SU-DHL-6 (cell line): ENCODE results near the gene C1orf35.

Experiments used
- H2AFZ ChIP-seq: fragments of 200-600 bp; sonication (generic); 2 replicates; pipeline ENCODE4 v1.6.1; 2014; ENCODE audit warnings: low read depth, mild to moderate bottlenecking, moderate library complexity, mixed read lengths, antibody characterized with exemption, low read length; ENCODE audit not compliant: severe bottlenecking
- H3F3A ChIP-seq: fragments of 200-600 bp; shearing (Covaris generic); 2 replicates; pipeline ENCODE4 v1.6.0; 2016; ENCODE audit warnings: antibody characterized with exemption, mild to moderate bottlenecking; ENCODE audit not compliant: insufficient read depth
- H3K27ac ChIP-seq: fragments of 200-600 bp; sonication (generic); 2 replicates; pipeline ENCODE4 v1.5.1; 2016; ENCODE audit warnings: low read depth, mild to moderate bottlenecking, low read length, moderate library complexity, mixed read lengths
- H3K27me3 ChIP-seq: fragments of 200-600 bp; sonication (generic), shearing (Covaris generic); 2 replicates; pipeline ENCODE4 v1.6.0; 2014; ENCODE audit warnings: mild to moderate bottlenecking, low read length
- H3K36me3 ChIP-seq: fragments of 200-600 bp; sonication (generic); 2 replicates; pipeline ENCODE4 v1.6.1; 2014; ENCODE audit warnings: mild to moderate bottlenecking, low read length, mixed read lengths
- H3K4me2 ChIP-seq: fragments of 300-600, 200-600 bp; shearing (Covaris generic), sonication (generic); 2 replicates; pipeline ENCODE4 v1.6.0; 2014; ENCODE audit warnings: low read length, low read depth, mild to moderate bottlenecking; ENCODE audit not compliant: poor library complexity, severe bottlenecking
- H3K4me3 ChIP-seq: fragments of 200-600 bp; sonication (generic); 2 replicates; pipeline ENCODE4 v1.5.1; 2014; ENCODE audit warnings: antibody characterized with exemption, low read length, mild to moderate bottlenecking, mixed read lengths; ENCODE audit not compliant: insufficient read depth, poor library complexity, severe bottlenecking
- H3K79me2 ChIP-seq: fragments of 200-600 bp; sonication (generic); 2 replicates; pipeline ENCODE4 v1.6.1; 2014; ENCODE audit warnings: mild to moderate bottlenecking, low read length, moderate library complexity; ENCODE audit not compliant: insufficient read depth
- H3K9ac ChIP-seq: fragments of 200-600 bp; sonication (generic); 2 replicates; pipeline ENCODE4 v1.7.0; 2014; ENCODE audit warnings: mild to moderate bottlenecking, low read length
- H3K9me2 ChIP-seq: fragments of 200-600 bp; sonication (generic); replicated peaks from 2 replicates; pipeline ENCODE4 v1.6.1; 2014; ENCODE audit warnings: low read length; ENCODE audit not compliant: insufficient read depth
- H3K9me3 ChIP-seq: fragments of 200-600 bp; sonication (generic); 2 replicates; pipeline ENCODE4 v1.6.1; 2014; ENCODE audit warnings: low read length, mixed read lengths; ENCODE audit not compliant: insufficient read depth
- H4K20me1 ChIP-seq: fragments of 200-600 bp; sonication (generic); 2 replicates; pipeline ENCODE4 v1.6.1; 2014; ENCODE audit warnings: low read depth, mild to moderate bottlenecking, antibody characterized with exemption, low read length, moderate library complexity, mixed read lengths
- CTCF ChIP-seq: fragments of 200-600 bp; sonication (generic); IDR thresholded peaks from one replicate; pipeline ENCODE4 v1.5.1; 2017; ENCODE audit warnings: antibody characterized with exemption, mild to moderate bottlenecking, low read length, moderate library complexity; ENCODE audit not compliant: insufficient read depth, poor library complexity, severe bottlenecking
- EZH2phosphoT487 ChIP-seq: fragments of 200-600 bp; sonication (generic), shearing (Covaris generic); conservative IDR thresholded peaks from 2 replicates; pipeline ENCODE4 v1.6.1; 2018; ENCODE audit warnings: mild to moderate bottlenecking, antibody characterized with exemption, low read length, moderate library complexity, mixed read lengths

C1orf35 gene

DNA sequence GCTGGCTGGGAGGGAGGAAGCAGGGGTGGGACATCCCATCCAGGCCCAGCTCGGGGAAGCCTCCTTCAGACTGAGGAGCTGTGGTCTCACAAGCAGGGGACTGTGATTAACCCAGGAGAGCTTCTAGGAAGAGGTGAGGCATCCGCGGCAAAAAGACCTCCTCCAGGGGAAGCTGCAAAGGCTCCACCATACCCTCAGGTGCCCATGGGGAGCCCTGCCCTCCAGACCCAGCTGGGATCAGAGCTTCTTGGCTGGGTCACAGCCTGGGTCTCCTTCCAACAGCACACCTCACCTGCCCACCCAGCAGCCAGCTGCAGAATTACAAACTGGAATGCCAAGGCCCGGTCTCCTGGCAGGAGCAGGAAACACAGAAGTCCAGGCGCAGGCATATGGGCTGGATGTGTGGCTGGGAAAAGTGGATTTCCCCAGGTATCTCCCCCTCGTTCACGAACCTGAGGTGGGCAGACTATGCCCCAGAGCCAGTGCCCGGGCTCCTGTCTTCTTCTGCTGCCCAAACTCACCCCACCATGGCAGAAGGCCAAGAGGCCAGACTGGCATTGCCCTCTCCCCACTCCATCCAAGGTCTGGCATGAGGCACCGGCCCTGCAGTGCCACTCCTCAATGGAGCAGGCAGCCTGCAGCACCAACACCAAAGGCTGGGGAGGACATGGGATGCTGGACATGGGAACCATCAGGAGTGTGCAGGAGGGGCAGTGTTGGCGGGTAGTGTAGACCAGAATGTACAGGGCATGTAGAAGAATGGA, 36.1 kb downstream of the C1orf35 start:
- H2AFZ ChIP-seq = no peak overlapping the region
- no peak overlapping the region for H3K27ac ChIP-seq
- TF ChIP-seq CTCF = no peak
- TF ChIP-seq EZH2phosphoT487 = no peak
- H3K9me3 ChIP-seq = no peaks in the 10 kb centered on the region
- no peaks in the 10 kb centered on the region for H3K9me2 ChIP-seq
- H3K9ac ChIP-seq = no peak overlapping the region
- H3K36me3 ChIP-seq = no peaks in the 10 kb centered on the region
- no peak overlapping the region for H3K4me3 ChIP-seq
- no peaks in the 10 kb centered on the region for H3F3A ChIP-seq
- no peaks in the 10 kb centered on the region for H3K79me2 ChIP-seq
- H4K20me1 ChIP-seq = no peaks in the 10 kb centered on the region
- no peaks in the 10 kb centered on the region for H3K27me3 ChIP-seq
- no peak overlapping the region for H3K4me2 ChIP-seq

DNA sequence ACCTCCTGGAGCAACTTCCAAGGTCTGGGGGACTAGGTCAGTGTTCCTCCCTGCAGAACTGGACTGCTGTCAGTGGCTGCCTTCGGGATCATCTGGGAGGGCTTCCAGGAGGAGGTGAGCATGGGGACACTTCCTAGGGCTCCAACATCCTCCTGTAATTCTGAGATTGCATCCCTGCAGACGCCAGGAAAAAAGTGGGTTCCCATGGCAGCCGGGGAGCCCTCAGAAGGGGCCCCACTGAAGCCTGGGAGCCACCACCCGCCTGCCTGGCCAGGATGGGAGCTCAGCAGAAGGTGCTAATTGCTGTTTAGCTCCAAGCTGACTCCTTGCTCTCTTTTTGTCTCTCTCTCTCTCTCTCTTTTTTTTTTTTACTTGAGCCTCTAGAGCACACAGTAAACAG, 36.7 kb downstream of the C1orf35 start:
- Histone ChIP-seq H2AFZ (no peak overlapping the region), H3K4me2 (no peak overlapping the region), H3K9me3 (no peaks in the 10 kb centered on the region), H3K4me3 (no peak overlapping the region), H3K79me2 (no peaks in the 10 kb centered on the region), H4K20me1 (no peaks in the 10 kb centered on the region), H3K9me2 (no peaks in the 10 kb centered on the region), H3K36me3 (no peaks in the 10 kb centered on the region), H3F3A (no peaks in the 10 kb centered on the region), H3K9ac (no peak overlapping the region), H3K27me3 (no peaks in the 10 kb centered on the region), H3K27ac (no peak overlapping the region)
- TF ChIP-seq EZH2phosphoT487 = no peak
- TF ChIP-seq CTCF = no peak

DNA sequence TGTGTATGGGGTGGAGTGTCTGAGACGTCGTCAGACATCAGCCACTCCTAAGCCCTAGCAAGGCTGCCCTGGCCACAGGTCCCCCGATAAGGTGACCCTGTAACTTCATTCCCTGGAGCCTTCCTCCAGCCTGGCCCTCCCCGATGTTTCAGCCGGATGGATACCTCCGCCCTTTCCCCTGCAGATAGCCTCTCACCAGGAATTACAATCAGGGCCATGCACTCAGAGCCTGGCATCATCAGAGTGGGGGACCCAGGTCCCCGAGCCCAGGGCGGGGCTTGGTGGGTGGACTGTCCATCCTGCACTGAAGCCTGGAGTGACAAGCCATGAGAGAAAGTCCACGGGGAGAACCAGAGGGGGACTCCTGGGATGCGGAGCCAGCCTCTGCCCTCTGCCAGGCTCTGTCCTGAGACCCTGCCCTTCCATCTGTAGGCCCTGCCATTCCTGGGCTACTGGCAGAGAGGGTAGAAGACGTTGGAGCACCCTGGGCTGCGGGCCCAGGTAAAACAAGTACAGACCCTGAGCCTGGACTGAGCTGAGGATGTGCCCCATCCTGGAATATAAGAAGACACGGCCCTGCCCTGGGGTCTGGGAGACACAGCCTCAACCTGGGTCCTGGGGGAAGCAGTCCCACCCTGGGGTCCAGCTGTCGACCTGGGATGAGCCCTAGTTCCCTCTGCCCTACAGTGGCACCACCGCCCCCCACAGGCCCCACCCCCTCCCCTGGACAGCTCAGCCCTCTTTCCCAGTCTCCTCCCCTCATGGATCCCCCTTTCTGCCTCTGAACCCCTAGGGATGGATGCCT, 37.4 kb downstream of the C1orf35 start:
- Histone ChIP-seq H3K36me3 (no peaks in the 10 kb centered on the region), H3K27ac (no peak overlapping the region), H3K9me2 (no peaks in the 10 kb centered on the region), H3K9ac (no peak overlapping the region), H4K20me1 (no peaks in the 10 kb centered on the region), H3K4me3 (no peak overlapping the region), H3K27me3 (no peaks in the 10 kb centered on the region), H3K79me2 (no peaks in the 10 kb centered on the region), H2AFZ (no peak overlapping the region), H3K9me3 (no peaks in the 10 kb centered on the region), H3F3A (no peaks in the 10 kb centered on the region), H3K4me2 (no peak overlapping the region)
- TF ChIP-seq CTCF (no peak), EZH2phosphoT487 (no peak)
